Kidney (tissue), 14 donors: ENCODE measurements around the gene CGB5. TPM values are rescaled to one million over a fixed set of nuclear protein-coding genes. Genes with fewer than 3 reads are reported as not detected.
A peak's percentile ranks its signal among the peaks of the same experiment; 100 is the strongest.

Experiments
- DNase-seq, 5 donors: peaks; one replicate each; pipeline ENCODE4 v3.0.0-alpha.2; 2013 to 2020
- FAIRE-seq: peaks from 2 replicates; lab custom pipeline; 2012; peaks lifted over from hg19 to GRCh38; lab: Jason Lieb, UNC
- H3K27ac ChIP-seq, 2 donors: one replicate each; pipeline ENCODE4 v1.7.0; 2013; ENCODE audit warnings: low read depth in 2 of 2, low read length in 2 of 2, inconsistent platforms in 1 of 2
- H3K27me3 ChIP-seq: one replicate; pipeline ENCODE4 v1.7.1; 2013; ENCODE audit warnings: low read length, inconsistent platforms; ENCODE audit not compliant: control insufficient read depth, insufficient read depth
- H3K36me3 ChIP-seq, 3 donors: one replicate each; pipeline versions ENCODE4 v1.7.0 to v1.7.1; 2013; ENCODE audit warnings: low read length in 3 of 3, control low read depth in 1 of 3, inconsistent platforms in 1 of 3; ENCODE audit not compliant: insufficient read depth in 3 of 3, control insufficient read depth in 2 of 3
- H3K4me1 ChIP-seq, 3 donors: one replicate each; pipeline versions ENCODE4 v1.7.0 to v1.7.1; 2013; ENCODE audit warnings: low read length in 3 of 3, inconsistent platforms in 1 of 3, low read depth in 1 of 3; ENCODE audit not compliant: control insufficient read depth in 2 of 3, insufficient read depth in 2 of 3
- H3K4me3 ChIP-seq, 3 donors: one replicate each; pipeline versions ENCODE4 v1.7.0 to v1.8.1; 2013; ENCODE audit warnings: low read length in 3 of 3, control low read depth in 1 of 3, inconsistent platforms in 1 of 3
- H3K9ac ChIP-seq, 3 donors: one replicate each; pipeline versions ENCODE4 v1.7.0 to v1.7.1; 2013; ENCODE audit warnings: low read length in 3 of 3, control low read depth in 1 of 3, inconsistent platforms in 1 of 3
- H3K9me3 ChIP-seq, 3 donors: one replicate each; pipeline versions ENCODE4 v1.7.0 to v1.7.1; 2013; ENCODE audit warnings: low read length in 3 of 3, control low read depth in 1 of 3, inconsistent platforms in 1 of 3; ENCODE audit not compliant: control insufficient read depth in 2 of 3, insufficient read depth in 1 of 3
- CTCF ChIP-seq: IDR thresholded peaks from 3 replicates; pipeline ENCODE4 v1.5.1; 2012; ENCODE audit warnings: mild to moderate bottlenecking, moderate library complexity, borderline replicate concordance; ENCODE audit not compliant: insufficient read depth; ENCODE audit errors: extremely low read depth
- intact Hi-C: fragments of 100-400 bp; cut with DNase I; formaldehyde crosslinking; loops from one replicate; pipeline ENCODE4 v1.11.1; 2022
- polyA plus RNA-seq: library from polyadenylated mRNA; stranded (reverse); fragments of 350-450 nt; fragmentation: Illumina TruSeq; extraction: RNeasy Lipid Tissue Mini Kit (QIAGEN cat#74804); gene quantifications from one replicate; pipeline ENCODE4 v1.2.3, GENCODE V29; 2014; ENCODE audit warnings: low read depth, low replicate concordance; ENCODE audit not compliant: insufficient read depth
- total RNA-seq: library from RNA; stranded (reverse); fragmentation: NEBNext Ultra II Directional; extraction: Animal tissue kit (Norgen Biotek cat#: 25700); gene quantifications from one replicate; pipeline ENCODE4 v1.2.1, GENCODE V29; 2021
- donor health status: control.
- donor health status: control.
- donor health status: control.
- donor health status: control.
- donor health status: control.
- donor health status: DM: yes; HTN: yes; CAD: no.
- donor health status: Normal renal cell carcinoma (clear cell type).

CGB5 gene
- total and polyA plus RNA-seq, 2 donors from 2014 or later: not detected

GRCh38 chr19:49058562-49058961 is 14.9 kb downstream of the CGB5 start:
- no peak overlapping the region for H3K27ac ChIP-seq
- FAIRE-seq: no peak
- peaks cover 0 to 4% (median 0%) of the 10 kb centered on the region in 3 donors for H3K4me1 ChIP-seq
- intact Hi-C loops: no loop called here
- no peaks in the 10 kb centered on the region for H3K36me3 ChIP-seq
- H3K9ac ChIP-seq: no peak overlapping the region
- peak in 3 of 5 donors; percentile 53 to 73 (median 63) for DNase-seq
- peaks cover 5% of the 10 kb centered on the region for H3K27me3 ChIP-seq
- TF ChIP-seq CTCF: no peak
- no peaks in the 10 kb centered on the region for H3K9me3 ChIP-seq
- H3K4me3 ChIP-seq: no peak overlapping the region

GRCh38 chr19:49059053-49059452 is 15.4 kb downstream of the CGB5 start:
- Histone ChIP-seq H3K27ac (no peak overlapping the region), H3K9ac (no peak overlapping the region), H3K36me3 (no peaks in the 10 kb centered on the region), H3K4me3 (no peak overlapping the region), H3K27me3 (peaks cover 5% of the 10 kb centered on the region), H3K9me3 (no peaks in the 10 kb centered on the region), H3K4me1 (peaks cover 0 to 4% (median 0%) of the 10 kb centered on the region in 3 donors)
- FAIRE-seq (no peak), DNase-seq (peak in 2 of 5 donors; percentile 64 to 66)
- no peak for TF ChIP-seq CTCF
- intact Hi-C loops: no loop called here

GRCh38 chr19:49061000-49061399 is 17.4 kb downstream of the CGB5 start:
- TF ChIP-seq CTCF: no peak
- Histone ChIP-seq H3K27ac (no peak overlapping the region), H3K4me3 (no peak overlapping the region), H3K4me1 (peaks cover 0 to 4% (median 0%) of the 10 kb centered on the region in 3 donors), H3K27me3 (peaks cover 5% of the 10 kb centered on the region), H3K36me3 (no peaks in the 10 kb centered on the region), H3K9me3 (no peaks in the 10 kb centered on the region), H3K9ac (no peak overlapping the region)
- DNase-seq (no peak), FAIRE-seq (no peak)
- intact Hi-C loops: no loop called here

GRCh38 chr19:49061445-49061844 is 17.8 kb downstream of the CGB5 start:
- DNase-seq: no peak
- Histone ChIP-seq H3K27ac (no peak overlapping the region), H3K4me3 (no peak overlapping the region), H3K9me3 (no peaks in the 10 kb centered on the region), H3K4me1 (peaks cover 0 to 4% (median 0%) of the 10 kb centered on the region in 3 donors), H3K36me3 (no peaks in the 10 kb centered on the region), H3K27me3 (peaks cover 6% of the 10 kb centered on the region), H3K9ac (no peak overlapping the region)
- TF ChIP-seq CTCF: no peak
- intact Hi-C loops: no loop called here
- no peak for FAIRE-seq
